Naive thymus-derived CD4-positive, alpha-beta T cell (primary cell): ENCODE data around the gene VARS1. TPM values are rescaled to one million over a fixed set of nuclear protein-coding genes. Genes with fewer than 3 reads are reported as not detected.
A peak's percentile ranks its signal among the peaks of the same experiment; 100 is the strongest.

Experiments used
- ATAC-seq: fragments of 150-1000 bp; cut with Tn5 transposase; 2 replicates; pipeline ENCODE4 v1.10.0; 2021; ENCODE audit warnings: mild to moderate bottlenecking, moderate library complexity
- CTCF ChIA-PET: fragments of 350-600 bp; sonication (Branson Sonifier 250); formaldehyde crosslinking; loops from one replicate; lab custom pipeline; 2021; ENCODE audit warnings: antibody characterized with exemption; lab: Charles Lee
- POLR2A ChIA-PET: fragments of 350-600 bp; sonication (Branson Sonifier 250); formaldehyde crosslinking; loops from one replicate; lab custom pipeline; 2021; ENCODE audit warnings: antibody characterized with exemption, inconsistent platforms; lab: Charles Lee
- DNase-seq, 9 donors: peaks; one replicate each; pipeline versions ENCODE4 v3.0.0 to v3.0.0-alpha.2; 2020 to 2022; ENCODE audit warnings: mixed read lengths in 1 of 9
- H3K27ac ChIP-seq: one replicate; pipeline ENCODE4 v1.7.0; 2013; ENCODE audit warnings: mild to moderate bottlenecking, low read depth, low read length, moderate library complexity
- H3K27me3 ChIP-seq, 2 donors: one replicate each; pipeline ENCODE4 v1.7.0; 2013; ENCODE audit warnings: low read length in 2 of 2, mild to moderate bottlenecking in 2 of 2, moderate library complexity in 2 of 2; ENCODE audit not compliant: control insufficient read depth in 2 of 2, insufficient read depth in 2 of 2
- H3K36me3 ChIP-seq, 3 experiments: 1 replicate in 2 of 3; 2 replicates in 1 of 3; pipeline ENCODE4 v1.7.0; 2013; ENCODE audit warnings: low read length in 3 of 3, mild to moderate bottlenecking in 3 of 3, moderate library complexity in 1 of 3; ENCODE audit not compliant: insufficient read depth in 3 of 3, control insufficient read depth in 2 of 3
- H3K4me1 ChIP-seq, 2 donors: one replicate each; pipeline ENCODE4 v1.7.0; 2013; ENCODE audit warnings: low read length in 2 of 2, mild to moderate bottlenecking in 2 of 2, moderate library complexity in 1 of 2; ENCODE audit not compliant: control insufficient read depth in 2 of 2, insufficient read depth in 2 of 2
- H3K4me3 ChIP-seq: 2 replicates; pipeline ENCODE4 v1.7.0; 2013; ENCODE audit warnings: mild to moderate bottlenecking, low read length
- H3K9me3 ChIP-seq, 3 experiments: 1 replicate in 2 of 3; 2 replicates in 1 of 3; pipeline ENCODE4 v1.7.0; 2013; ENCODE audit warnings: low read length in 3 of 3; ENCODE audit not compliant: control insufficient read depth in 2 of 3
- H3K27ac Mint-ChIP-seq, 9 donors: one replicate each; pipeline ENCODE4 v1.8.0; 2020 to 2022; ENCODE audit warnings: mixed read lengths in 9 of 9, mild to moderate bottlenecking in 8 of 9, moderate library complexity in 5 of 9, inconsistent platforms in 2 of 9
- H3K27me3 Mint-ChIP-seq, 5 donors: one replicate each; pipeline ENCODE4 v1.8.0; 2021 to 2022; ENCODE audit warnings: mixed read lengths in 5 of 5, mild to moderate bottlenecking in 1 of 5
- H3K36me3 Mint-ChIP-seq, 5 donors: one replicate each; pipeline ENCODE4 v1.8.0; 2020 to 2022; ENCODE audit warnings: mixed read lengths in 5 of 5, mild to moderate bottlenecking in 3 of 5, inconsistent platforms in 1 of 5
- H3K4me1 Mint-ChIP-seq, 7 donors: one replicate each; pipeline ENCODE4 v1.8.0; 2020 to 2022; ENCODE audit warnings: mixed read lengths in 7 of 7, mild to moderate bottlenecking in 3 of 7, inconsistent platforms in 1 of 7
- H3K4me3 Mint-ChIP-seq, 10 donors: one replicate each; pipeline ENCODE4 v1.8.0; 2020 to 2022; ENCODE audit warnings: mild to moderate bottlenecking in 10 of 10, mixed read lengths in 10 of 10, moderate library complexity in 6 of 10, inconsistent platforms in 2 of 10
- H3K9me3 Mint-ChIP-seq, 11 donors: one replicate each; pipeline ENCODE4 v1.8.0; 2020 to 2022; ENCODE audit warnings: mixed read lengths in 11 of 11, mild to moderate bottlenecking in 4 of 11, inconsistent platforms in 1 of 11, moderate library complexity in 1 of 11
- intact Hi-C, 2 donors: fragments of 100-400 bp; cut with micrococcal nuclease; formaldehyde crosslinking; loops; one replicate each; pipeline ENCODE4 v1.15.1; 2023
- polyA plus RNA-seq, 2 donors: library from polyadenylated mRNA; unstranded; fragments of 300-500 nt; fragmentation: Illumina TruSeq; gene quantifications; one replicate each; pipeline ENCODE4 v1.2.3, GENCODE V29; 2021
- total RNA-seq, 6 experiments: library from RNA in 5 of 6; stranded (reverse) in 5 of 6; gene quantifications; 1 replicate in 5 of 6; 2 replicates in 1 of 6; pipeline ENCODE4 v1.2.3 and lab custom pipeline; 2021 to 2026

VARS1 gene
- total and polyA plus RNA-seq, 7 experiments from 2014 or later, result 32.2 to 84.2 (median 44.8) TPM

- POLR2A ChIA-PET, result interaction anchor here (0.6 to 1.7 kb wide), 8 partner anchors 23 to 985 kb away, joined by 3 to 6 read pairs (median 3); partner anchors contain the start of genes HSPA1A, HSPA1L and SKIC2
- Histone ChIP-seq H3K27me3 (no peaks in the 10 kb centered on the region), H3K27ac (no peak overlapping the region), H3K9me3 (no peaks in the 10 kb centered on the region), H3K36me3 (no peaks in the 10 kb centered on the region), H3K4me3 (no peak overlapping the region), H3K4me1 (peaks cover 23 to 27% of the 10 kb centered on the region in 2 donors)
- peak overlapping the region in 2 of 9 donors; percentile 19 to 74 for H3K27ac Mint-ChIP-seq
- peak in 1 of 9 donors; percentile 7 for DNase-seq
- H3K36me3 Mint-ChIP-seq, result peaks cover 0 to 15% (median 0%) of the 10 kb centered on the region in 5 donors
- H3K9me3 Mint-ChIP-seq, result peaks cover 0 to 5% (median 0%) of the 10 kb centered on the region in 11 donors
- no peaks in the 10 kb centered on the region for H3K27me3 Mint-ChIP-seq
- peaks cover 4 to 47% (median 36%) of the 10 kb centered on the region in 7 donors for H3K4me1 Mint-ChIP-seq
- intact Hi-C loops, result loop anchor here in 1 of 2 donors (1.0 kb wide), 1 partner anchor 29 kb away; no protein-coding TSS in a partner anchor
- CTCF ChIA-PET, result interaction anchor here (1.0 to 1.8 kb wide), 4 partner anchors 32 to 57 kb away, joined by 3 to 16 read pairs (median 6); partner anchors contain the start of genes DDAH2, HSPA1B, LSM2 and MSH5
- ATAC-seq, result no peak
- peak overlapping the region in 4 of 10 donors; percentile 6 to 42 (median 24) for H3K4me3 Mint-ChIP-seq
Measured at GRCh38 chr6:31770860-31771259, 24.7 kb downstream of the VARS1 start.

- peak overlapping the region in 3 of 10 donors; percentile 2 to 45 (median 7) for H3K4me3 Mint-ChIP-seq
- no peaks in the 10 kb centered on the region for H3K9me3 ChIP-seq
- peaks cover 0 to 16% (median 0%) of the 10 kb centered on the region in 5 donors for H3K36me3 Mint-ChIP-seq
- H3K27me3 Mint-ChIP-seq, result no peaks in the 10 kb centered on the region
- peak; percentile 89 for ATAC-seq
- no peak overlapping the region for H3K27ac ChIP-seq
- no peaks in the 10 kb centered on the region for H3K27me3 ChIP-seq
- peaks cover 4 to 38% (median 34%) of the 10 kb centered on the region in 7 donors for H3K4me1 Mint-ChIP-seq
- peak; percentile 56 to 85 (median 71) for DNase-seq
- H3K4me1 ChIP-seq, result peaks cover 23 to 27% of the 10 kb centered on the region in 2 donors
- POLR2A ChIA-PET, result interaction anchor here (0.9 to 1.9 kb wide), 3 partner anchors 22 to 190 kb away, joined by 3 to 6 read pairs (median 3); partner anchors contain the start of genes SKIC2 and VARS1
- peak overlapping the region in 4 of 9 donors; percentile 6 to 68 (median 38) for H3K27ac Mint-ChIP-seq
- intact Hi-C loops, result loop anchor here (1.0 to 2.0 kb wide), 5 partner anchors 28 to 89 kb away; partner anchors contain the start of genes DDAH2 (in 1 of the 2) and LY6G5C (in 1 of the 2)
- no peak overlapping the region for H3K4me3 ChIP-seq
- CTCF ChIA-PET, result interaction anchor here (0.6 to 2.2 kb wide), 11 partner anchors 9 to 58 kb away, joined by 3 to 16 read pairs (median 5); partner anchors contain the start of genes CLIC1, DDAH2, HSPA1B and LSM2
- peaks cover 0 to 5% (median 0%) of the 10 kb centered on the region in 11 donors for H3K9me3 Mint-ChIP-seq
- H3K36me3 ChIP-seq, result no peaks in the 10 kb centered on the region
Measured at GRCh38 chr6:31769684-31770371, 25.7 kb downstream of the VARS1 start.

GRCh38 chr6:31768363-31769257, 26.9 kb downstream of the VARS1 start:
- Mint-ChIP-seq H3K27me3 (no peaks in the 10 kb centered on the region), H3K4me3 (no peak overlapping the region), H3K36me3 (peaks cover 0 to 20% (median 0%) of the 10 kb centered on the region in 5 donors), H3K4me1 (peaks cover 4 to 46% (median 31%) of the 10 kb centered on the region in 7 donors), H3K9me3 (peaks cover 0 to 5% (median 0%) of the 10 kb centered on the region in 11 donors), H3K27ac (peak overlapping the region in 1 of 9 donors; percentile 62)
- ChIA-PET POLR2A (interaction anchor here (0.9 to 1.9 kb wide), 2 partner anchors 23 to 27 kb away, joined by 3 to 6 read pairs; partner anchors contain the start of gene VARS1), CTCF (interaction anchor here (0.7 to 2.2 kb wide), 6 partner anchors 10 to 84 kb away, joined by 3 to 8 read pairs (median 6); partner anchors contain the start of genes CLIC1 and LSM2)
- peak; percentile 40 for ATAC-seq
- no peak overlapping the region for H3K4me3 ChIP-seq
- DNase-seq, result no peak
- peaks cover 23 to 27% of the 10 kb centered on the region in 2 donors for H3K4me1 ChIP-seq
- no peaks in the 10 kb centered on the region for H3K9me3 ChIP-seq
- H3K36me3 ChIP-seq, result no peaks in the 10 kb centered on the region
- intact Hi-C loops, result loop anchor here (1.0 to 2.0 kb wide), 4 partner anchors 30 to 88 kb away; partner anchors contain the start of genes DDAH2 (in 1 of the 2) and LY6G5C (in 1 of the 2)
- H3K27me3 ChIP-seq, result no peaks in the 10 kb centered on the region
- no peak overlapping the region for H3K27ac ChIP-seq

DNA sequence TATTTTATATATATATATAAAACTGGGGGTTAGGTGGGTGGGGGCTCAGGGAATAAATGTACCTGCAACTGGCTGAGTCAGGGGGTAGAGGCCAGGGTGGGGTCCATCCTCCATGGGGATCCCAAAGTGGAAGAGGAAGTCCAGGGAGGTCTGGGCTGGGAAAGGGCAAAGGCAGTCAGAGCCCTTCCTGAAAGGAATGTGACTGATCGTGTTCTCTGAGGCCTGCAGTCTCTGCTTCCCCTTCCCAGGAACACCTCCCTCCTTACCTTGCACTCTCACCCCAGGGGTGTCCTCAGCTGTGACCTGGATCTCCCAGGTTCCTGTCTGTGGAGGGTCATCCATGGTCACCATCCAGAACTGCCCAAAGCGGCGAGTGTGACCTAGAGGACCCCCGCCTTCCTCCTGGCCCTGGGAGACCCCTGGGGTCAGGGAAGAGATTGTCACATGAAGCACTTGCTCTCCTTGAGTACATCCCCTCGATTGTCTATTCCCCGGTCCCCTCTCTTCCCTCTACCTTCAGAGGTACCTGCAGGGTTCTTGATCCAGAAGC, 28.4 kb downstream of the VARS1 start:
- intact Hi-C loops, result no loop called here
- Mint-ChIP-seq H3K4me3 (no peak overlapping the region), H3K36me3 (peaks cover 0 to 20% (median 3%) of the 10 kb centered on the region in 5 donors), H3K4me1 (peaks cover 4 to 42% (median 25%) of the 10 kb centered on the region in 7 donors), H3K9me3 (peaks cover 0 to 5% (median 0%) of the 10 kb centered on the region in 11 donors), H3K27me3 (no peaks in the 10 kb centered on the region), H3K27ac (peak overlapping the region in 1 of 9 donors; percentile 53)
- ChIA-PET POLR2A (no interaction called here), CTCF (interaction anchor here (0.6 kb wide), 2 partner anchors 109 to 236 kb away, joined by 3 read pairs; no protein-coding TSS in a partner anchor)
- Histone ChIP-seq H3K4me3 (no peak overlapping the region), H3K4me1 (peaks cover 11 to 18% of the 10 kb centered on the region in 2 donors), H3K27ac (no peak overlapping the region), H3K27me3 (no peaks in the 10 kb centered on the region), H3K9me3 (no peaks in the 10 kb centered on the region), H3K36me3 (no peaks in the 10 kb centered on the region)
- ATAC-seq, result no peak
- DNase-seq, result no peak

DNA sequence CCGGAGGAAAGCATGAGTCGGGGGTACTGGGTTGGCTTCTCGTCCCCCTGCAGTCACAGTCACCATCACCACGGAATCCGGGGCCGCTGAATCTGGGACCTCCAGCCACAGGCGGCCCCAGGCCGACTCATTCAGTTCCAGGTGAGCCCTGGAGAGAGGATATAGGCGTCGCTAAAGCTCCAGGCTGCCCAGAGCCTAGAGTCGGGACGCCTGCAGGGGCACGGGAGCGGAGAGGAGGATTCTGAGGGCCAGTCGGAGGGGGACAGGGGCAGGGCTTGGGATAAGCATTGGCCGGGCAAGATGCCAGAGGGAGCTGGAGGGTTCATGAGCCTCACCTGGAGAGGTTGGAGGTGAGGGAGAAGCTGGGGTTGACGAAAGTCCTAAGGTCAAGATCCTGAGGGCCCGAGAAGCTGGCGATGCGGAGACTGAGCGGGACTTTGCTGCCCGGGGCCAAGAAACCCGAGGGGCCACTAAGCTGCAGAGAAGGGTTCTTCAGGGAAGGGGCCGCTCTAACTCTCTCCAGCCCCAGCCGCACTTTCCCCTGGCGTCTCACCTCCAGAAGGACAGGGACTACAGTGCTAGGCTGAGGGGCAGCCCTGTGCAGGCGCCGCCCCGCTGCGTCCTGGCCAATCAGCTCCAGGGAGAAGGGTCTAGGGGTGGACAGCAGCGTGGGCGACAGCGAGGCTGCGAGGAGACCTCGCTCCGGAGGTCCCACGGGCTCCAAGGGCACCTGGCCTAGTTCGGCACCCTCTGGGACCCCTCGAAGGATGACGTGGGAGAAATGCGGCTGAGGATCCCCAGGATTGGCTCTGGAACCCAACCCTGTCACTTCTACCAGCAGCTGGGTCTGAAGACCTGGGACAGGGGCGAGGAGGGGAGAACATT, 29.4 kb downstream of the VARS1 start:
- peaks cover 0 to 19% (median 5%) of the 10 kb centered on the region in 5 donors for H3K36me3 Mint-ChIP-seq
- CTCF ChIA-PET, result interaction anchor here (0.6 kb wide), 1 partner anchor 108 kb away, joined by 3 read pairs; no protein-coding TSS in a partner anchor
- no peaks in the 10 kb centered on the region for H3K36me3 ChIP-seq
- POLR2A ChIA-PET, result no interaction called here
- no peak overlapping the region for H3K4me3 Mint-ChIP-seq
- DNase-seq (no peak), ATAC-seq (no peak)
- H3K4me1 ChIP-seq, result peaks cover 3 to 9% of the 10 kb centered on the region in 2 donors
- H3K9me3 Mint-ChIP-seq, result peaks cover 0 to 3% (median 0%) of the 10 kb centered on the region in 11 donors
- no peak overlapping the region for H3K27ac Mint-ChIP-seq
- H3K9me3 ChIP-seq, result no peaks in the 10 kb centered on the region
- H3K27me3 Mint-ChIP-seq, result no peaks in the 10 kb centered on the region
- no peak overlapping the region for H3K4me3 ChIP-seq
- H3K27me3 ChIP-seq, result no peaks in the 10 kb centered on the region
- H3K27ac ChIP-seq, result no peak overlapping the region
- intact Hi-C loops, result no loop called here
- peaks cover 4 to 35% (median 16%) of the 10 kb centered on the region in 7 donors for H3K4me1 Mint-ChIP-seq
